Liver (tissue), 9 donors: ENCODE measurements around the gene SETD1A. TPM values are rescaled to one million over a fixed set of nuclear protein-coding genes. Genes with fewer than 3 reads are reported as not detected.

Experiments used
- DNase-seq: peaks from one replicate; pipeline ENCODE4 v3.0.0-alpha.2; 2017; ENCODE audit warnings: low spot score
- H3K27ac ChIP-seq, 2 donors: one replicate each; pipeline ENCODE4 v1.7.0; 2013; ENCODE audit warnings: inconsistent platforms in 2 of 2, low read length in 2 of 2, control low read depth in 1 of 2, low read depth in 1 of 2, mild to moderate bottlenecking in 1 of 2
- H3K27me3 ChIP-seq, 4 donors: one replicate each; pipeline versions ENCODE4 v1.6.1 to v1.7.0; 2013; ENCODE audit warnings: low read length in 3 of 4, inconsistent platforms in 1 of 4, mild to moderate bottlenecking in 1 of 4, moderate library complexity in 1 of 4; ENCODE audit not compliant: control insufficient read depth in 4 of 4, insufficient read depth in 4 of 4
- H3K36me3 ChIP-seq, 4 donors: one replicate each; pipeline versions ENCODE4 v1.6.1 to v1.7.0; 2013; ENCODE audit warnings: low read length in 3 of 4, mild to moderate bottlenecking in 3 of 4, low read depth in 1 of 4, moderate library complexity in 1 of 4; ENCODE audit not compliant: control insufficient read depth in 4 of 4, insufficient read depth in 3 of 4
- H3K4me1 ChIP-seq, 4 donors: one replicate each; pipeline versions ENCODE4 v1.6.1 to v1.7.0; 2013; ENCODE audit warnings: low read length in 3 of 4, mild to moderate bottlenecking in 3 of 4, moderate library complexity in 1 of 4; ENCODE audit not compliant: control insufficient read depth in 4 of 4, insufficient read depth in 4 of 4
- H3K4me3 ChIP-seq, 3 donors: one replicate each; pipeline versions ENCODE4 v1.6.1 to v1.7.0; 2013; ENCODE audit warnings: low read length in 3 of 3, control low read depth in 1 of 3, low read depth in 1 of 3, mild to moderate bottlenecking in 1 of 3
- H3K9ac ChIP-seq, 2 donors: one replicate each; pipeline ENCODE4 v1.7.0; 2013; ENCODE audit warnings: low read length in 2 of 2, mild to moderate bottlenecking in 2 of 2, moderate library complexity in 2 of 2, control low read depth in 1 of 2, low read depth in 1 of 2
- H3K9me3 ChIP-seq, 4 donors: one replicate each; pipeline versions ENCODE4 v1.6.1 to v1.7.0; 2013; ENCODE audit warnings: low read length in 3 of 4; ENCODE audit not compliant: control insufficient read depth in 4 of 4
- CTCF ChIP-seq: fragments of 150-350 bp; IDR thresholded peaks from 2 replicates; pipeline ENCODE4 v1.5.1; 2017; ENCODE audit warnings: improper control_type of control experiment, low read depth, low read length; ENCODE audit not compliant: missing input control
- EGR1 ChIP-seq, 2 donors: IDR thresholded peaks; 2 replicates each; pipeline ENCODE4 v1.6.1; 2016 to 2018; ENCODE audit warnings: antibody characterized with exemption in 2 of 2, low read depth in 2 of 2
- FOXA2 ChIP-seq: IDR thresholded peaks from 2 replicates; pipeline ENCODE4 v1.6.1; 2016; ENCODE audit warnings: antibody characterized with exemption
- GABPA ChIP-seq, 2 donors: IDR thresholded peaks in 1 of 2; conservative IDR thresholded peaks in 1 of 2; 2 replicates each; pipeline ENCODE4 v1.6.1; 2016; ENCODE audit warnings: antibody characterized with exemption in 2 of 2, mild to moderate bottlenecking in 1 of 2, moderate library complexity in 1 of 2
- HNF4A ChIP-seq, 2 donors: conservative IDR thresholded peaks; 2 replicates each; pipeline ENCODE4 v1.6.1; 2016; ENCODE audit warnings: antibody characterized with exemption in 2 of 2, mild to moderate bottlenecking in 2 of 2
- HNF4G ChIP-seq: IDR thresholded peaks from 2 replicates; pipeline ENCODE4 v1.6.1; 2016; ENCODE audit warnings: antibody characterized with exemption
- MAX ChIP-seq: IDR thresholded peaks from 2 replicates; pipeline ENCODE4 v1.6.1; 2016; ENCODE audit warnings: antibody characterized with exemption
- NR2F2 ChIP-seq: IDR thresholded peaks from 2 replicates; pipeline ENCODE4 v1.6.1; 2016; ENCODE audit warnings: antibody characterized with exemption
- RAD21 ChIP-seq, 2 donors: IDR thresholded peaks; 2 replicates each; pipeline ENCODE4 v1.6.1; 2016; ENCODE audit warnings: antibody characterized with exemption in 2 of 2, mild to moderate bottlenecking in 2 of 2
- RXRA ChIP-seq, 2 donors: IDR thresholded peaks; 2 replicates each; pipeline ENCODE4 v1.6.1; 2017 to 2018; ENCODE audit warnings: antibody characterized with exemption in 2 of 2, mild to moderate bottlenecking in 1 of 2
- SP1 ChIP-seq: IDR thresholded peaks from 2 replicates; pipeline ENCODE4 v1.6.1; 2018; ENCODE audit warnings: antibody characterized with exemption, mild to moderate bottlenecking
- TAF1 ChIP-seq: conservative IDR thresholded peaks from 2 replicates; pipeline ENCODE4 v1.6.1; 2016; ENCODE audit warnings: antibody characterized with exemption, mild to moderate bottlenecking
- YY1 ChIP-seq: IDR thresholded peaks from 2 replicates; pipeline ENCODE4 v1.6.1; 2016; ENCODE audit warnings: antibody characterized with exemption, mild to moderate bottlenecking
- ZBTB33 ChIP-seq: IDR thresholded peaks from 2 replicates; pipeline ENCODE4 v1.6.1; 2016; ENCODE audit warnings: antibody characterized with exemption
- WGBS: extraction: QIAGEN DNeasy Blood & Tissue Kit; methylation state at CpG from one replicate; pipeline ENCODE4 v1.1.7; 2013; 5-methylcytosine and 5-hydroxymethylcytosine counted together
- polyA plus RNA-seq, 2 donors: library from polyadenylated mRNA; stranded (reverse) in 1 of 2; unstranded in 1 of 2; fragments of 200-250 nt in 1 of 2; fragments of >200 nt in 1 of 2; fragmentation: Nextera tagmentation in 1 of 2; extraction: Ambion mirVana in 1 of 2; gene quantifications; one replicate each; pipeline versions ENCODE4 v1.2.1 to v1.2.3, GENCODE V29; 2013 to 2015
- total RNA-seq, 2 donors: library from RNA; depleted of rRNA; stranded (reverse); fragments of >200 nt; gene quantifications; one replicate each; pipeline ENCODE4 v1.2.3, GENCODE V29; 2014
- donor health status: healthy.
- donor health status: healthy.
- donor health status: healthy.
- donor health status: healthy.
- donor health status: healthy.

Gene SETD1A
- total and polyA plus RNA-seq, 4 donors: 2.7 to 4.9 (median 3.7) TPM

GRCh38 chr16:30953111-30953510 is 4.4 kb upstream of the SETD1A start:
- TF ChIP-seq ZBTB33 (no peak), HNF4A (conservative IDR thresholded peaks at IDR 0.05) (no peak), RAD21 (IDR thresholded peaks at IDR 0.05) (no peak), TAF1 (no peak), FOXA2 (no peak), NR2F2 (no peak), YY1 (no peak)
- H3K27ac ChIP-seq: peak overlapping the region in 1 of 2 donors; percentile 31
- H3K9ac ChIP-seq: no peak overlapping the region
- peaks cover 21 to 68% (median 55%) of the 10 kb centered on the region in 4 donors for H3K4me1 ChIP-seq
- H3K4me3 ChIP-seq: no peak overlapping the region
- H3K27me3 ChIP-seq: no peaks in the 10 kb centered on the region
- 87% methylated on average over 9 of the region's 9 CpGs for WGBS
- no peak for DNase-seq
- H3K9me3 ChIP-seq: no peaks in the 10 kb centered on the region
- no peaks in the 10 kb centered on the region for H3K36me3 ChIP-seq

GRCh38 chr16:30953511-30954124 is 3.9 kb upstream of the SETD1A start:
- Histone ChIP-seq H3K9me3 (no peaks in the 10 kb centered on the region), H3K27me3 (no peaks in the 10 kb centered on the region), H3K9ac (no peak overlapping the region), H3K36me3 (no peaks in the 10 kb centered on the region), H3K27ac (peak overlapping the region in 1 of 2 donors; percentile 31), H3K4me3 (no peak overlapping the region), H3K4me1 (peaks cover 17 to 71% (median 57%) of the 10 kb centered on the region in 4 donors)
- WGBS: 51% methylated on average over 15 of the region's 15 CpGs
- TF ChIP-seq NR2F2 (no peak), TAF1 (no peak), CTCF (peak; percentile 37), RXRA (IDR thresholded peaks at IDR 0.05) (no peak), HNF4A (conservative IDR thresholded peaks at IDR 0.05) (no peak), EGR1 (IDR thresholded peaks at IDR 0.05; ENCODE audit: low read depth in 2 of 2) (no peak), MAX (no peak), GABPA (IDR thresholded peaks at IDR 0.05 in 1 of 2, conservative IDR thresholded peaks at IDR 0.05 in 1 of 2) (no peak), RAD21 (IDR thresholded peaks at IDR 0.05) (peak; percentile 15 to 61)
- DNase-seq: peak; percentile 74

GRCh38 chr16:30954993-30955392 is 2.6 kb upstream of the SETD1A start:
- Histone ChIP-seq H3K27me3 (no peaks in the 10 kb centered on the region), H3K4me3 (no peak overlapping the region), H3K36me3 (peaks cover 2 to 9% (median 6%) of the 10 kb centered on the region in 4 donors), H3K4me1 (peaks cover 17 to 81% (median 61%) of the 10 kb centered on the region in 4 donors), H3K9ac (no peak overlapping the region), H3K27ac (peak overlapping the region; percentile 24 to 38), H3K9me3 (no peaks in the 10 kb centered on the region)
- no peak for DNase-seq
- no peak for TF ChIP-seq MAX
- TF ChIP-seq RXRA (IDR thresholded peaks at IDR 0.05): peak; percentile 60 to 64
- peak; percentile 91 to 92 for TF ChIP-seq HNF4A (conservative IDR thresholded peaks at IDR 0.05)
- TF ChIP-seq HNF4G: peak; percentile 48
- no peak for TF ChIP-seq ZBTB33
- no peak for TF ChIP-seq TAF1
- peak; percentile 79 for TF ChIP-seq SP1
- WGBS: 43% methylated on average over 8 of the region's 8 CpGs
